ENCODE measurements around the gene SIDT2.

SIDT2 gene

DNA sequence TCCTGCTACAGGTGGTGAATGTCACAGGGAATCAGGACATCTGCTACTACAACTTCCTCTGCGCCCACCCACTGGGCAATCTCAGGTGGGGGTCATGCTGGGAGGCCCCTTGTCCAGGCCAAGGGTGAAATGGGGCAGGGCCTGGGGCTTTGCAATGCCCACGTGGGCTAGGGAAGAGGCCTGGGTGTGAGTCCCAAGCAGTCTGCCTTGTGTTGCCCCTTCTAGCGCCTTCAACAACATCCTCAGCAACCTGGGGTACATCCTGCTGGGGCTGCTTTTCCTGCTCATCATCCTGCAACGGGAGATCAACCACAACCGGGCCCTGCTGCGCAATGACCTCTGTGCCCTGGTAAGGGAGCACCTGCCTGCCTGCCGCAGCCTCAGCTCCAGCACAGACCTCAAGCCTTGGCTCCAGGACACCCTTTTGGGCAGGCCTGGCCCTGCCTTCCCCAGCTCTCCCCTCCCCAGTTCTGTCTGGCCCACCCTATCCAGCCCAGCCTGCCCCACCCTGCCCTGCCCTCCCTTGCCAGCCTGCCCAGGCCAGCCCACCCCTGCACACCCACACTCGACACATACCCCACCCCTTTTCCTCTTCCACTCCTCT, 11.5 kb downstream of the SIDT2 start:
- DNase-seq = no peak

DNA sequence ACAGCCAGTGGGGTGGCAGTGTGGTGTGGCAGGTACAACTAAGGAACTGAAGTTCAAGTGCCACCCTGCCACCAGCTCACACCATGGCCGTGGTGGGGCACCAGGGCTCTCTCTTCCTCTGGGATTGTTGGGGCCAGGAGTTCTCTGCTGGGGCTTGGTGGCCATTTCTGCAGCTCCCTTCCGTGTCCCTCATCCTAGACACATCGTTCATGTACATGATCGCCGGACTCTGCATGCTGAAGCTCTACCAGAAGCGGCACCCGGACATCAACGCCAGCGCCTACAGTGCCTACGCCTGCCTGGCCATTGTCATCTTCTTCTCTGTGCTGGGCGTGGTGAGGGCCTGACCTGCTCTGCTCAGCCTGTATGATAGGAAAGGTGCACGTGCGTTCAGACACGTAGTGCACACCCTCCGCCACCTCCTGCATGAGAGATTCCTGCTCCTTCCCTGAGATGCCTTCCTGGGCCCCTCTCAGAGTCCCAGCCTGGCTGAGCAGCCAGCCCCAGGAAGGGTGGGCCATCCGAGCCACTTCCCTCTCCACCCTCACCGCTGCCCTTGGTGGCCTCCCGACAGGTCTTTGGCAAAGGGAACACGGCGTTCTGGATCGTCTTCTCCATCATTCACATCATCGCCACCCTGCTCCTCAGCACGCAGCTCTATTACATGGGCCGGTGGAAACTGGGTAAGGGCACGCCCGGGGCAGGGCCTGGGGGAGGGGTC, 13.3 kb downstream of the SIDT2 start:
- no peak for DNase-seq

DNA sequence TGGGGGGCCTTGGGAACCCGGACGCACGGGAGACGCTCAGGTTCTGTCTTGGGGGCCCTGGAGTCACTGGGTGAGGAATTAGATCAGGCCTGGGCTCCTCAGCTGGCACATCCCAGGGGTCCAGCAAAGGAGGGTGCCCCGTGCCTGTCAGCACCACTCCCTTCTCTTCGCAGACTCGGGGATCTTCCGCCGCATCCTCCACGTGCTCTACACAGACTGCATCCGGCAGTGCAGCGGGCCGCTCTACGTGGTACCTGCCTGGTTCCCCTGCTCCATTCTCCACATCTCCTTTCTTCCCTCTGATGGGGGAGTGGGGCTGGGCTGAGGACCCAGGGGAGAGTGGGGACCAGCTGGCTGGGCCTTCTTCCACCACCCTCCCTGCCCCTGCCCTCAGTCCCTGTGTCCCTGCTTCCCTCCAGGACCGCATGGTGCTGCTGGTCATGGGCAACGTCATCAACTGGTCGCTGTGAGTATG, 13.9 kb downstream of the SIDT2 start:
- no peak for DNase-seq

DNA sequence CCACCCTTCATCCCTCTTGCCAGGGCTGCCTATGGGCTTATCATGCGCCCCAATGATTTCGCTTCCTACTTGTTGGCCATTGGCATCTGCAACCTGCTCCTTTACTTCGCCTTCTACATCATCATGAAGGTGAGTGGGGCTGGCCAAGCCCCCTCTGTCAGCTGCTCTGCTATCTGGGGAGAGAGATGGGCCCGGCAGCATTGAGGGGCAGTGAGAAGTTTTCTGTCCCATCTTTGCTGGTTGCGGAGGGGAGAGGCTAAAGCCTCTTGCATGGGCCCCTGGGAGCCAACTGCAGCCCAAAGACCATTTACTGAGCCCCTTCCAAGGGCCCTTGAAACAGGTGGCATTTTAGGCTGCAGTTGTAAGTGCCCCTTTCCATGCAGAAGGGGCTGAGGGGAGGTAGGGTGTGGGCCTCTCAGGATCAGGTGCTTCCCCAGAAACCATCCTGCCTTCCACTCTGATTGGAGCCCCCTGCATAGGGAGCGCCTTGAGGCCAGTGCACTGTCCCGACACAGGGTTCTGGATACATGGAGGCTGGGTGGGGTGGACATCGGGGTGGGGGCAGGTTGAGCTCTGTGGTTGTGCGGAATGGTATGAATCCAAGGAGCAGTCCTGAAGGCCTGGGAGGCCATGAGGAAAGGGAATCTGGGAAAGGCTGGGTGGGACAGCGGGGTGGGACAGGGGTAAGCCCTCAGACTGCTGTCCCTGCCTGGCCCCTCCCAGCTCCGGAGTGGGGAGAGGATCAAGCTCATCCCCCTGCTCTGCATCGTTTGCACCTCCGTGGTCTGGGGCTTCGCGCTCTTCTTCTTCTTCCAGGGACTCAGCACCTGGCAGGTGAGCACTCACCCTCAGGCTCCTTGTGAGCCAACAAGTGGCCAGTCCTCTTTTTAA, 14.8 kb downstream of the SIDT2 start:
- no peak for DNase-seq

DNA sequence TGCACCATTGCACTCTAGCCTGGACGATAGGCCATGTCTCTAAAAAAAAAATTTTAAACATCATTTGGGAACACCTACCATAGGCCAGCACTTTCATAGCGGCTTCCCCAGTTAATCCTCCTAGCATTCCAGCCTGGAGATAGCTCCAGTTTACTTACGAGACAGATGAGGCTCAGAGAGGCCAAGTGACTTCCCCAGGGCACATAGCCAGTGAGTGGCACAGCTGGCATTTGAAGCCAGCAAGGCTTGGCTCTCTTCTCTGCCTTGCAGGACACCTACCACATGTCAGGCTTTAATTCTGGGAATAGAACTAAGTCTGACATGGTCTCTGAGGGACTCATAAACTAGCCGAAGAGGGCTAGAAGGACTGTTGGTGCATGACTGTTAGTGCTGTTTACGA, 15.7 kb downstream of the SIDT2 start:
- DNase-seq = no peak

DNA sequence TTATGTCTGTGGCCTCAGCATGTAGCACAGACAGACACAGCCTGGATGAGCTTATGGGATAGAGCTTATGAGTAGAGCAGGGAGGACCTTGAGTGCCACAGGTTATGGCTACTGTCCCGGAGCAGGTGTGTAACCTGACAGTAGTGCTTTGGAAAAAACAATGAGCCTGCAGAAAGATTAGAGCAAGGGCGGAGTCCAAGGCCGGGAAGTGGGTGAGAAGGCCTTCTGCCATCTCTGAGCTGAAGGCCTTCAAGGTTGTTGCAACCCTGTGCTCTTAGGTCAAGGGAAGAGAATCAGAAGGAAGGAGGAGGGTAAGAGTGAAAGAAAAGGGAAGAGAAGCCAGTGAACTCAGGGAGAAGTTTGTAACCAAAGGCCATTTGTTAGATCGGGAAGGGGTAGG, 16.7 kb downstream of the SIDT2 start:
- no peak for DNase-seq

DNA sequence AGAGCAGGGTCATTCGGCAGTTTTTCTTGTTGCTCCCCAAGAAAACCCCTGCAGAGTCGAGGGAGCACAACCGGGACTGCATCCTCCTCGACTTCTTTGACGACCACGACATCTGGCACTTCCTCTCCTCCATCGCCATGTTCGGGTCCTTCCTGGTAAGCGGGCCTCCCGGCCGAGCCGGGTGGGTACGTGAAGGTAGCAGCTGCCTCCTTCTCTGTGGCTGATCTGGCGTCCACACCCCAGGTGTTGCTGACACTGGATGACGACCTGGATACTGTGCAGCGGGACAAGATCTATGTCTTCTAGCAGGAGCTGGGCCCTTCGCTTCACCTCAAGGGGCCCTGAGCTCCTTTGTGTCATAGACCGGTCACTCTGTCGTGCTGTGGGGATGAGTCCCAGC, 17.2 kb downstream of the SIDT2 start:
- DNase-seq = no peak

DNA sequence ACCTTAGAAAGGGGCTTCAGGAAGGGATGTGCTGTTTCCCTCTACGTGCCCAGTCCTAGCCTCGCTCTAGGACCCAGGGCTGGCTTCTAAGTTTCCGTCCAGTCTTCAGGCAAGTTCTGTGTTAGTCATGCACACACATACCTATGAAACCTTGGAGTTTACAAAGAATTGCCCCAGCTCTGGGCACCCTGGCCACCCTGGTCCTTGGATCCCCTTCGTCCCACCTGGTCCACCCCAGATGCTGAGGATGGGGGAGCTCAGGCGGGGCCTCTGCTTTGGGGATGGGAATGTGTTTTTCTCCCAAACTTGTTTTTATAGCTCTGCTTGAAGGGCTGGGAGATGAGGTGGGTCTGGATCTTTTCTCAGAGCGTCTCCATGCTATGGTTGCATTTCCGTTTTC, 18.5 kb downstream of the SIDT2 start:
- DNase-seq = no peak

DNA sequence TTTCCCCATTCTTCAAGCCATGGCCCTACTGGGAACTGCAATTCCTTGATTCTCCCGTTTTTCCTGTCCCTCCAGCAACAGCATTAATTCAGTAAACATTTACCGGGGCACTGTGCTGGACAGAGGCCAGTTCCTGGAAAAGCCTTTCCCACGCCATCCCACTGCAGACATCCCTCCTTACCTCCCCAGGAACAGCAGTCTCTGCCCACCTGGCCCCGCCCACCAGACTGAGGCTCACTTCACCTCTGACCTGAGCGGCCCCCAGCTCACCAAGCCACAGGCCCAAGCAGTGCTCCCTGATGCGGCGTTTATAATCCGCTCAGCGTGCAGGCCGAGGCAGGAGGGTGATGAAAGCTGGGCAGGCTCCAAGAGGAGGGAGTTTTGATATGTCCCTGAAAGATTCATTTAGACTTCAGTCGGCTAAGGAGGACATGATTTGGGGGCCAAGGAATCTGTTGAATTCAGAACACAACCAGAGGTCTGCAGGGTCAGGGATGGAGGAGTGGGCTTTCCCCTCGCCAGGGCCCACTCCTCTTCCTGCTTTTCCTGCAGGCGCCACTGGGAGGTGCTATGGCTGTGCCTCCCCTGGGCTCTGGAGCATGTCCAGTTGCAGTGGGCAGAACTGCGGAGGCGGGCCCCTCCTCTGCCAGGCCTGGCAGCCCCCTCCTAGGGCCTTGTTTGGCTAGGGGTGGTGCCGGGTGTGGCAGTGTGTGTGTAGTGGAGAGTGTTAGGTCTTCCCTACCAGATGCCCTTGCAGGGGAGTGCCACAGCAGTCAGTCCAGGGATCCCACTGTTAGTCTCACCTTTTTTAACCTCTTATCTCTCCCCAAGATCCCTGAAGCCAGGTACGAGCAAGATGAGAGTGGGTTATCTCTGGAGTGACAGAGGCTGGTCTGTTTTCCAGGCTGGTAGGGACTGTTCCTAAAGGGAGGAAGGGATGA, 19.2 kb downstream of the SIDT2 start:
- no peak for DNase-seq

DNA sequence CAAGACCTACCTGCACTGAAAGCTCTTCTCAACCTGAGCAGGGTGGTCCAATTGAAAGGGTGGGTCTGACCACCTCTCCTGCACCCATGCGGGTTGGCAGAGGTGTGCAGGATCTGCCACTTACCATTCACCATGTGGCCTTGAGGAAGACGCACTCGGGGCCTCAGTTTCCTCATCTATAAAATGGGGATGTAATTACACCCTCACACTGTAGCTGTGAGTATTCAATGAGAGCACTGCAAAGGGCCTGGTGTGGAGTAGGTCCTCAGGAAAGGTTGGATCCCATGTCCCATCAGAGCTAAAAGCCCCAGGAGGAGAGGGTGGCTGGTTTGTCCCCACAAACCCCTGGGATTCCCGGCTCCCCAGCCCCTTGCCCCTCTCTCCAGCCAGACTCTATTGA, 20.1 kb downstream of the SIDT2 start:
- no peak for DNase-seq

DNA sequence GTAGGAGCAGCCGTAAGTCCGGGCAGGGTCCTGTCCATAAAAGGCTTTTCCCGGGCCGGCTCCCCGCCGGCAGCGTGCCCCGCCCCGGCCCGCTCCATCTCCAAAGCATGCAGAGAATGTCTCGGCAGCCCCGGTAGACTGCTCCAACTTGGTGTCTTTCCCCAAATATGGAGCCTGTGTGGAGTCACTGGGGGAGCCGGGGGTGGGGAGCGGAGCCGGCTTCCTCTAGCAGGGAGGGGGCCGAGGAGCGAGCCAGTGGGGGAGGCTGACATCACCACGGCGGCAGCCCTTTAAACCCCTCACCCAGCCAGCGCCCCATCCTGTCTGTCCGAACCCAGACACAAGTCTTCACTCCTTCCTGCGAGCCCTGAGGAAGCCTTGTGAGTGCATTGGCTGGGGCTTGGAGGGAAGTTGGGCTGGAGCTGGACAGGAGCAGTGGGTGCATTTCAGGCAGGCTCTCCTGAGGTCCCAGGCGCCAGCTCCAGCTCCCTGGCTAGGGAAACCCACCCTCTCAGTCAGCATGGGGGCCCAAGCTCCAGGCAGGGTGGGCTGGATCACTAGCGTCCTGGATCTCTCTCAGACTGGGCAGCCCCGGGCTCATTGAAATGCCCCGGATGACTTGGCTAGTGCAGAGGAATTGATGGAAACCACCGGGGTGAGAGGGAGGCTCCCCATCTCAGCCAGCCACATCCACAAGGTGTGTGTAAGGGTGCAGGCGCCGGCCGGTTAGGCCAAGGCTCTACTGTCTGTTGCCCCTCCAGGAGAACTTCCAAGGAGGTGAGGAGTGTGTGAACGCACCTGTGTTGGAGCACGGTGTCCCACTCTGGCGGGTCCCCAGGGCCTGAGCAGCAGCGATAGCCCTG, 20.7 kb downstream of the SIDT2 start, which contains the start of gene TAGLN:
Gene TAGLN (plus strand): TSS at position 318 of the 863 bp plus-strand sequence. CDS start 3,644 bp downstream, outside the sequence.
- no peak for DNase-seq

DNA sequence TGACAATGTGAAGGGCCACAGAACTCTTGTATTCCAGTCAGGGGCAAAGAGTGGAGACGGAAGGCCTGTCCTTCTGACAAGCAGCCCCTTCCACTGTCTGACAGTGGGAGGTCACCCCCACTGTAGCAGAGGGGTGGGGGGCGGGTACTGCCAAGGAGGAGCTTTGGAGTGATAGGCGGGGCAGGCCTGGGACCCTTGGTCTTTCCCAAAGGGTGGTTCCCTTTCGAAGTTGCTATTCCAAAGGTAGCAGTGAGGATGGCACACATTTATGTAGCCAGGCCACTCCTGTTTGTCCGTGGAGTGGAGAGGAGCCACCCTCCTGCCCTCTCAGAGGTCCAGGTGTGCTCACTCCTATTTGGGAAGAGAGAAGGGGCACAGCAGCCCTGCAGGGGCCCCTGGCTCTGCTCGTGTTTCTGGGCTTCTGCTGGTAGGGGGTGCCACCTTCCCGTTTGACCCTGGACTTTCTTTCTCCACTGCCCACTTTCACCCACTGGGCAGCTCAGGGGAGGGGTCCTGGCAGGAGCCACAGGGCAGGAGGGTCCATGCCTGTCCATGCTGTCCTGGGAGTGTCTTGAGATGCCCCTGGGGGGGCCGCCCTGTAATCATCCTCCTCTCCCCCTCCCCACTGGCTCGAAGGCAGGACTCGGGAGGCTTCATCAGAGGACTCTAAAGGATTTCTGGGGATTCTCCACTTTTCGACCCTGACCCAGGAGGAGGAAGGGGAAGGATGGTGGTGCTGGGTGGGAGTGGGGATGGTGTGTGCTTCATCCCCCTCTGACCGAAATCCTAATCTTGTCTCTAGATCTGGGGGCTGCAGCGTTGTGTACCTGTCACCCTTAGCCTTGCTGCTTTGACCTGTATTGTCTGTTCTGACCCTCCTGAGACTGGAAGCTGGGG, 21.6 kb downstream of the SIDT2 start:
- no peak for DNase-seq

DNA sequence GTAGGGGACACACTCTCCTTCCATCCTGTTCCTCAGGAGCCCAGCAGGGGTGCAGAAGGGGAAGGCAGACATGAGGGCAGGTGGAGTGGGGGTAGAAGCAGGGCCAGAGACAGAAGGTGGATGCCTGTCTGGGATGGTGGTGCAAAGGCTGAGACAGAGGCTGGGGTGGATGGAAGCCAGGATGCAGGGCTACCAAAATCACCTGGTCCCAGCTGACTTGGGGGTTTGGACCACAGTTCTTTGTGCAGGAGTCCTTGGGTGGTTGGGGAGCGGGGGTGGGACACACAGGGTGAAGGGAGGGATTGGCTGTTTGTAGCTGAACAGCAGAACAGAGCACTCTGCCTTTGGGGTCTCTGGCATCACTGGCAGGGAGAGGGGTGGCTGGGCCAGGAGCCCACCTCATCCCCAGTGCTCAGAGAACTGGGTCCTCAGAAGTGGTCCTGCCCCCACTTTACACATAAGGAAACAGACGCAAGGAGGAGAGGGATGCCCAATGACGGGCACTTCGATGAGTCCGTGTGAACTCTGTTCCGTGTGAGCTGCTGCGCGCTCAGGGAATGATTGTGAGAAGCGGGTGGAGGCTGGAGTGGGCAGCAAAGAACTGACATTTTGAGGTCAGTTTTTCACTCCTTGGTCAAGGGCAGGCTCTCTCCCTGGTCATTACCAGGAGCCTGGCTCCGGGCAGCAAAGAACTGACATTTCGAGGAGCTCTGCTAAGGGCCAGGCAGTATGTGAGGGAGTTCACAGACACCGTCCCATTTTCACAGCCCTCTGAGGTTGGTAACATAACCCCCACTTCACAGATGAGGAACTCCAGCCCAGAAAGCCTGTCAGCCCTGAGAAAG, 22.5 kb downstream of the SIDT2 start:
- DNase-seq = no peak

DNA sequence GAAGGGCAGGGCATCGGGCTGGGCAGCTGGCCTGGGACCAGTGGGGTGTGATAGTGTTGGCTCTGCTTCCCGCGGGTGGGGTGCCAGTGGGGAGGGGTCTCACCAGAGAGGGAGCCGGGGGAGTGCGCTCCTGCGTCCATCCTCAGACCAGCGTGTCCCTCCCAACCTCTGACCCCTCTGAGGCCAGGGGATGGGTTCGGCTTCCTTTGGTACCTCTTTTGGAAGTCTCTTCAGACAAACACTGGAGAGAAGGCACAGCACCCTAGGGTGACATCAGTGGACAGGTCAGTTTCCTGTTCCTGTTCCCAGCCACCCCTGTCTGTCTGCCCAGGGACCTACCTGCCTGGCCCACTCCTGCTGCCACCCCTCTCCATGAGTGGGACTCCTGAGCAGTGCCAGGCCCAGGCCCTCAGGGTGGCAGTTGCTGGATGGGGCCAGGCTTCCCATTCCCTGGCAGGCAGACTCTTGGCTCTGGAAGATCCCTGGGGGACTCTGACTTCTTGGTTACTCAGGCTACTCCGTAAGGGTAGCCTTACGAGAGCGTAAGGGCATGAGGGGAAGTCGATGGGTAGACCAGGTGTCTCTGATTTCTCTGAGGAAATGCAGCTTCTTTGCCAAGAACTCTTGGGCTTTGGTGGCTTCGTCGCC, 23.2 kb downstream of the SIDT2 start:
- no peak for DNase-seq

DNA sequence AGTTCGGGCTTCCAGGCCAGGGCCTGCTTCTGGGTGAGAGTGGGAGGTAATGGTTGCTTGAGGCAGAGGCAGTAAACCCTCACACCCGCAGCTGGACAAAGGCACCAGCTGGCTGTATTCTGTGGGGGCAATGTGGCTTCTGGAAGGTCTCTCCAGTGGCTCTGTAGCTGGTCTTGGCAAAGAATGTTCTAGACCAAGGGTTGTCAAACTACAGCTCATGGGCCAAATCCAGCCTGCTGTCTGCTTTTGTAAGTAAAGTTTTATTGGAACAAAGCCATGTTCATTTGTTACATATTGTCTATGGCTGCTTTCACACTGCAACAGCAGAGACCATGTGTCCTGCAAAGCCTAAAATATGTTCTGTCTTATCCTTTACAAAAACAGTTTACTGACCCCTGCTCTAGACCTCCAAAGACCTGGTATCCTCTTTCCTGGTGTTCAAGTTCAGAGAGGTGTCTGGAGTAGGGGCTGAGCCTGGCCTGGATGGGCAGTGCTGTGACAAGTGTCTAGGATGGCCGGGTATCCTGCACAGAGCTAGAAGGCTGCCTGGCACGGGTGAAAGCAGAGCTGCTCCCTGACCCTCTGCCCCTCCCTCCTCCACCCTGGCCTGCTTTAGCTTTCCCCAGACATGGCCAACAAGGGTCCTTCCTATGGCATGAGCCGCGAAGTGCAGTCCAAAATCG, 24.0 kb downstream of the SIDT2 start:
- no peak for DNase-seq

DNA sequence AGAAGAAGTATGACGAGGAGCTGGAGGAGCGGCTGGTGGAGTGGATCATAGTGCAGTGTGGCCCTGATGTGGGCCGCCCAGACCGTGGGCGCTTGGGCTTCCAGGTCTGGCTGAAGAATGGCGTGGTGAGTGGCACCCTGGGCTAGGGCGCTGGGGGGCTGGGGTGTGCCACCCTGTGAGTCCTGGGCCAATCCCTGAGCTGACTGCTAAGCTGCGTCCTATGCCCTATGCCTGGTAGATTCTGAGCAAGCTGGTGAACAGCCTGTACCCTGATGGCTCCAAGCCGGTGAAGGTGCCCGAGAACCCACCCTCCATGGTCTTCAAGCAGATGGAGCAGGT, 24.5 kb downstream of the SIDT2 start:
- no peak for DNase-seq

DNA sequence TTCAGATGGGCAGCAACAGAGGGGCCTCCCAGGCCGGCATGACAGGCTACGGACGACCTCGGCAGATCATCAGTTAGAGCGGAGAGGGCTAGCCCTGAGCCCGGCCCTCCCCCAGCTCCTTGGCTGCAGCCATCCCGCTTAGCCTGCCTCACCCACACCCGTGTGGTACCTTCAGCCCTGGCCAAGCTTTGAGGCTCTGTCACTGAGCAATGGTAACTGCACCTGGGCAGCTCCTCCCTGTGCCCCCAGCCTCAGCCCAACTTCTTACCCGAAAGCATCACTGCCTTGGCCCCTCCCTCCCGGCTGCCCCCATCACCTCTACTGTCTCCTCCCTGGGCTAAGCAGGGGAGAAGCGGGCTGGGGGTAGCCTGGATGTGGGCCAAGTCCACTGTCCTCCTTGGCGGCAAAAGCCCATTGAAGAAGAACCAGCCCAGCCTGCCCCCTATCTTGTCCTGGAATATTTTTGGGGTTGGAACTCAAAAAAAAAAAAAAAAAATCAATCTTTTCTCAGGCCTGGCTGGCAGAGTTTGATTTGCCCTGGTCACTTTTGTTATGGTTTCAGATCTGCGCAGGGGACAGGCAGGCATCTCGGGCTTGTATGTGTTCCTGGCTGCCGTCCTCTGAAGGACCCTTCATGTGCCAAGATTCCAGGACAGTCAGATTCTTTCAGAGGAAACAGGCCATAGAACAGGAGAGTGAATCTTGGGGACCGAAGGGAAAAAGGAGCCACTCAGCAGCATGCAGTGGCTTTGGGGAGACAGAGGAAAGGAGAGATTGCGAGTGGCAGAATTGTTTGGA, 25.9 kb downstream of the SIDT2 start:
- DNase-seq = no peak
